Peyer's patch (tissue), 4 donors: ENCODE measurements around the gene EPHA2. TPM values are rescaled to one million over a fixed set of nuclear protein-coding genes. Genes with fewer than 3 reads are reported as not detected.

ENCODE experiments used
- DNase-seq, 3 donors: peaks; one replicate each; pipeline ENCODE4 v3.0.0-alpha.2; 2017 to 2019
- H3K27ac ChIP-seq, 4 donors: fragments of 200-600 bp; sonication (generic); one replicate each; pipeline ENCODE4 v1.5.1; 2016 to 2019
- H3K27me3 ChIP-seq, 2 donors: fragments of 200-600 bp; sonication (generic); one replicate each; pipeline ENCODE4 v1.5.1; 2019
- H3K36me3 ChIP-seq, 3 donors: fragments of 200-600 bp; sonication (generic); one replicate each; pipeline ENCODE4 v1.5.1; 2016 to 2019
- H3K4me1 ChIP-seq, 4 donors: fragments of 200-600 bp; sonication (generic); one replicate each; pipeline ENCODE4 v1.5.1; 2016 to 2019
- H3K4me3 ChIP-seq, 4 donors: fragments of 200-600 bp; sonication (generic); 1 replicate in 3 of 4; 2 replicates in 1 of 4; pipeline ENCODE4 v1.5.1; 2016 to 2019; ENCODE audit warnings: mild to moderate bottlenecking in 1 of 4
- H3K9me3 ChIP-seq, 4 donors: fragments of 200-600 bp; sonication (generic); one replicate each; pipeline ENCODE4 v1.5.1; 2016 to 2019; ENCODE audit warnings: mild to moderate bottlenecking in 1 of 4
- CTCF ChIP-seq, 6 experiments: fragments of 450-650 bp in 4 of 6; fragments of 200-600 bp in 2 of 6; sonication (generic) in 1 of 6; IDR thresholded peaks; one replicate each; pipeline ENCODE4 v1.5.1; 2017 to 2019; ENCODE audit warnings: antibody characterized with exemption in 6 of 6, mild to moderate bottlenecking in 3 of 6, moderate library complexity in 1 of 6
- POLR2A ChIP-seq, 2 donors: fragments of 450-650 bp; IDR thresholded peaks; one replicate each; pipeline ENCODE4 v1.5.1; 2017; ENCODE audit warnings: antibody characterized with exemption in 2 of 2, mild to moderate bottlenecking in 2 of 2, moderate library complexity in 2 of 2
- total RNA-seq, 4 donors: library from RNA; depleted of rRNA; stranded (reverse); fragments of >200 nt; gene quantifications; one replicate each; pipeline ENCODE4 v1.1.0, GENCODE V29; 2016

Gene EPHA2
- total RNA-seq, 4 donors from 2014 or later, result 23.5 to 42.6 (median 35.5) TPM

- H3K9me3 ChIP-seq, result no peaks in the 10 kb centered on the region
- H3K36me3 ChIP-seq, result no peaks in the 10 kb centered on the region
- TF ChIP-seq POLR2A (IDR thresholded peaks at IDR 0.05) (no peak), CTCF (IDR thresholded peaks at IDR 0.05) (no peak)
- peak; percentile 41 to 88 (median 82) for DNase-seq
- no peak overlapping the region for H3K4me3 ChIP-seq
- peaks cover 0 to 74% (median 14%) of the 10 kb centered on the region in 4 donors for H3K4me1 ChIP-seq
- H3K27ac ChIP-seq, result peak overlapping the region; percentile 62 to 87 (median 79)
- no peaks in the 10 kb centered on the region for H3K27me3 ChIP-seq
Measured at GRCh38 chr1:16175610-16176553, 20.0 kb upstream of the EPHA2 start.

DNA sequence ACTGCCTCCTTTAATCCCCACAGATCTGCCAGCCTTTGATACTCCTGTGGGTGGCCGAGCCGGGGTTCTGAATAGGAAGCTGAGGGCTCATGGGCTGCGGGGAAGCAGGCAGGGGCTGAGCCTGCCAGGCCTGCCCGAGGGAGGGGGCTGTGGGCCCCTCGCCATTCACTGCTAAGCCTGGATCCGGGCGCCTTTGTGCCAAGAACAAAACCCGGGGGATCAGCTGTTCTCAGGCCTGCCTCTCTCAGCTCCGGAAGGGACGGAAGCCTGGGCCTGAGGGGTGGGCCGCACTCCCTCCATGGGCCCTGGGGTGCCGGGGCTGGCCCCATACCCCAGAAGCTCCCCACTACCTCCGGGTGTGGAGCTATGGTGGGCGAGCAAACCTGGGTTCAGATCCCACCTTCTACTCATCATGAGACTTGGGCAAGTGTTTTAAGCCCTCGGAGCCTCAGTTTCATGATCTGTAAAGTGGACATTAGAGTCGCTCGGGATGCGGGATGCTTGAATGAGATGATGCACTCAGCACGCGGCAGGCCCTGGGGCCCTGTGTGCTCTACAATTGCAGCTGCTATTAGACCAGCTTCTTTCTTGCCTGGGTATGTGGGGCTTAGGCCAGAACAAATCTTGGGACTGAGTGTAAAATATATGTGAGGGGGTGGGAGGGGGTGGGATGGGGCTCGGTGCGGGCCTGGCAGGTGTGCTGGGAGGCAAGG lies 19.2 kb upstream of the EPHA2 start:
- Histone ChIP-seq H3K27me3 (no peaks in the 10 kb centered on the region), H3K9me3 (no peaks in the 10 kb centered on the region), H3K4me3 (no peak overlapping the region), H3K27ac (peak overlapping the region; percentile 62 to 87 (median 76)), H3K36me3 (no peaks in the 10 kb centered on the region), H3K4me1 (peaks cover 0 to 72% (median 14%) of the 10 kb centered on the region in 4 donors)
- TF ChIP-seq POLR2A (IDR thresholded peaks at IDR 0.05), result no peak
- no peak for TF ChIP-seq CTCF (IDR thresholded peaks at IDR 0.05)
- no peak for DNase-seq

DNA sequence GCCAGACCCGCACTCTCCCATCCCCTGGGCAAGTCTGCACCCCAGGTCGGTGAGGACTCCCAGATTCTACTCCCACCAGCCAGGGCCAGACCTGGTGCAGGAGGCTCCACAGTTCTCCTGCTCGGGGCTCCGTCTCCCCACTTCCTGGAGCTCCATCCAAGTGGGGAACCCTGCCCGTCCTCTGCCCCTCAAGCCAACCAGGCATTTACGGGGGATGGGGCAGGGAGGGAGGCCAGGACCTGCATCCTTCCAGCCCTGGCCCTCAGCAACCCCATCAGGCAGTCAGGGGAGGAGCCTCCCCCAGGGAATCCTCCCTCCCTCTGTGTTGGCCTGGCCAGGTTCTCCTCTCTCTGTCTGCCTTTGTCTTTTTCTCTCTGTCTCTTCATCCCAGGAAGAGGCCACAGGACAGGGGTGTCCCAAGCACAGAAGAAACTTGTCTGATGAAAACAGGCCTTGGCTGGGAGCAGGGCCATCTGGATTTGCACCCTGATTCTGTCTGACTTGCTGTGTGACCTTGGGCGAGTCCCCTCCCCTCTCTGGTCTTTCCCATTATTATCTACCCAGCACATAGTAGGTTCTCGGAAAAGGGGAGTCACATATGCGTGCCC lies 18.5 kb upstream of the EPHA2 start:
- TF ChIP-seq POLR2A (IDR thresholded peaks at IDR 0.05), result no peak
- TF ChIP-seq CTCF (IDR thresholded peaks at IDR 0.05), result no peak
- DNase-seq, result no peak
- H3K4me1 ChIP-seq, result peaks cover 0 to 72% (median 14%) of the 10 kb centered on the region in 4 donors
- peak overlapping the region; percentile 62 to 89 (median 88) for H3K27ac ChIP-seq
- no peaks in the 10 kb centered on the region for H3K27me3 ChIP-seq
- H3K9me3 ChIP-seq, result no peaks in the 10 kb centered on the region
- H3K36me3 ChIP-seq, result no peaks in the 10 kb centered on the region
- H3K4me3 ChIP-seq, result no peak overlapping the region

- Histone ChIP-seq H3K4me1 (peaks cover 0 to 65% (median 15%) of the 10 kb centered on the region in 4 donors), H3K27ac (peak overlapping the region in 3 of 4 donors; percentile 87 to 89 (median 88)), H3K27me3 (no peaks in the 10 kb centered on the region), H3K4me3 (no peak overlapping the region), H3K36me3 (no peaks in the 10 kb centered on the region), H3K9me3 (no peaks in the 10 kb centered on the region)
- TF ChIP-seq CTCF (IDR thresholded peaks at IDR 0.05), result peak in 1 of 6 experiments; percentile 0
- TF ChIP-seq POLR2A (IDR thresholded peaks at IDR 0.05), result peak in 1 of 2 donors; percentile 44
- DNase-seq, result peak in 2 of 3 donors; percentile 88
Measured at GRCh38 chr1:16173447-16174260, 17.8 kb upstream of the EPHA2 start.
